NOMO-1 (cell line): Measurements from ENCODE around the gene CIDEA.

Experiments used
- DNase-seq, 2 experiments: peaks; one replicate each; lab custom pipeline; 2025; ENCODE audit not compliant: unreplicated experiment in 2 of 2; lab: John Stamatoyannopoulos, UW

Gene CIDEA

DNA sequence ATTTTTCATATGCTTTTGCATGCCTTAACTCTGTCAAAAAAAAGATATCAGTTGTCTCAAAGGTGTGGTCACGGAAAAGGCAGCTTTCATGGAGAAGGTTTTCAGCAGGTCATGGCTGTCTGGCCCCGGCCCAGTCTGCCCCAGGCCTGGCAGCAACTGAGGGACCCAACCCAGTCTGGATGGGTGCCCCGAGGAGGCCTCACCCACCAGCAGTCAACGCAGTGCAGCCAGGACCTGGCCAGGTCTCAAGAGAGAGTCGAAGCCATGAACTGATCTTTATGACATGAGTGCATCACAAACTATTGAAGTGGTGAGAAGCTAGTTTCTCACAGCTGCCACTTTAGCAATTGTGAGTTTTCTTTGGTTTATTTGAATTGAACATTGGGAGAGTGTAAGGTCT is 61.8 kb downstream of the CIDEA start:
- no peak for DNase-seq

DNA sequence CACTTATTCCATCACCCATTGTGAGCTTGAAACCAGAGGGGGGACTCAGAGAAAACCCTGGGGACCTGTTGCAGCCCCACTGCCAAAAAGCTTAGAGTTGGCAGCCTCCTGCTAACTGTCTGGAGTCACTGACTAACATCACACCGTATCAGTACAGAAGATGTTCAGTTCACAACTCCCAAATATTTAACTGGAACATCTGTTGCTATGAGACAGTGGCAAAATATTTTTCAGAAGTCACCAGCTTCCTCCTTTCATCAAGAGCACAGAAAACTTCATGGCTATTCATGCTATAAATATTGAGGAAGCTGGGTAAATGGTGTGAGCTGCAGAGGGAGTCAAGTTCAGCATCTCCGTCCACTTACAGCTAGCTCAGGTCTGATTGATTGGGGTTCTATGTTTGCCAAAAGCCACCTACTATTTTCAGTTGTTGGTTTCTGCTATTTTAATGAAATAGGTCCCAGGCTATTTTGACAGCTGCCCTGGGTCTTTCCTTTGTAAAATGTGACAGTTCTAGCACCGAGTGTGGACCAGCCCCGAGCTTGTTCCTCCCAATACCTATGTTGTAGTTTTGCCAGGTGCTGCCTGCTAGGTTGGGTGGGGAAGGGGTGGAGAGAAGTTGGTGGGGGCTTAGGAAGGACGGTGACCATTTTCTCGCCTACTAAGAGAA is 63.6 kb downstream of the CIDEA start:
- DNase-seq = peak in 1 of 2 experiments; percentile 21

DNA sequence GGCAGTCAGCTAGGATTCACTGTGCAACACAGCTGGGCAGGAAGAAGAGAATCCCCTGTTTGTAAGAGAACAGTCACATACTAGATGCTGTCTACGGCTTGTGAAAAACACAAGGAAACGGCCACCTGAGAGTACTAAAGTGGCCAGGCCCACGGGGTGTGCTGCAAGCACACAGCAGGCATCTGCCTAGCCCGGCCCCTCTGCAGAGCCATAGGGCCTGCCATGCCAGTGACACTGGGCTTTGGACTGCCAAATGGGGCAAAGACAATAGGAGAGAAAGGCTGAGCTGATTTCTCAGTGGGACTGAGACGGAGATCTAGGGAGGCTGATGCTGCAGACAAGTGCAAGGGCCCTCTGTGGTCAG is 64.2 kb downstream of the CIDEA start:
- no peak for DNase-seq

DNA sequence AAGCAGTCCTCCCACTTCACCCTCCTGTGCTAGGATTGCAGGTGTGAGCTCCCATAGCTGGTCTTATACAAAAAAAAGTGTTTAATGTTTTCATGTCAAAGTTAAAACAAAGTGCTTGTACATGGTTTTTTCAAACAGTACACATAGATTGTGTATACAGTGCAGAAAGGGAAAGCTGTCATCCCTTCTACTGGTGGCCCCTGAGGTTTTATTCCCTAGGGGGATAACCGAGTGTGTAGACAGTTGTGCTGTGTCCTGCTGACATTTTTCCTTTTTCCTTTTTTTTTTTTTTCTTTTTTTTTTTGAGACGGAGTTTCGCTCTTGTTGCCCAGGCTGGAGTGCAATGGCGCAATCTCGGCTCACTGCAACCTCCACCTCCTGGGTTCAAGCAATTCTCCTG is 64.7 kb downstream of the CIDEA start:
- no peak for DNase-seq

DNA sequence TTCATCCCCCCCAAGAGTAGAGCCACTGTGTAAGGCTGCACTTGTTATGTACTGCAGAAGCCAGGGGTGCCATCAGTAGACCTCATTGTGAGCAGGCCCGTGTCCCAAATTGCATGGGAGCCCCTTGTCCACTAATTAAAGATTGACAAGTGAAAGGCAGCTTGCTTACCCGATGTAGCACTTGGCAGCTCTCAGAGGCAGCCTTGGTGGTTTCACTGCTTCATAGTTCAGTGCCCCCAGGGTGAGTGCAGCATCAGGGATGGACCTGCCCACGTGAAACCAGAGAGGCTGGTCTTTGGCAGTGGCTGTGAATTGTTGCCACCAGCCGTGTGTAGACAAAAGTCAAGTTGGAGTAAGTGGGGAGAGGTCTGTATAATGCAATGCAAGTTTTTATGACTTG is 67.2 kb downstream of the CIDEA start:
- no peak for DNase-seq

DNA sequence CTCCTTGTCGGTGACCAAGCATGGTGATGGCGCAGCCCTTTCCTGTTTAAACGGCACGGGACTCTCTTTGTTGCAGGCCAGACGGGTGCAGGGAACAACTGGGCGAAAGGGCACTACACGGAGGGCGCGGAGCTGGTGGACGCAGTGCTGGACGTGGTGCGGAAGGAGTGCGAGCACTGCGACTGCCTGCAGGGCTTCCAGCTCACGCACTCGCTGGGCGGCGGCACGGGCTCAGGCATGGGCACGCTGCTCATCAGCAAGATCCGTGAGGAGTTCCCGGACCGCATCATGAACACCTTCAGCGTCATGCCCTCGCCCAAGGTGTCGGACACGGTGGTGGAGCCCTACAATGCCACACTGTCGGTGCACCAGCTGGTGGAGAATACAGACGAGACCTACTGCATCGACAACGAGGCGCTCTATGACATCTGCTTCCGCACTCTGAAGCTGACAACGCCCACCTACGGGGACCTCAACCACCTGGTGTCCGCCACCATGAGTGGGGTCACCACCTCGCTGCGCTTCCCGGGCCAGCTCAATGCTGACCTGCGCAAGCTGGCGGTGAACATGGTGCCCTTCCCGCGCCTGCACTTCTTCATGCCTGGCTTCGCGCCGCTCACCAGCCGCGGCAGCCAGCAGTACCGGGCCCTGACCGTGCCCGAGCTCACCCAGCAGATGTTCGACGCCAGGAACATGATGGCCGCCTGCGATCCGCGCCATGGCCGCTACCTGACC is 71.0 kb downstream of the CIDEA start:
- DNase-seq = no peak

DNA sequence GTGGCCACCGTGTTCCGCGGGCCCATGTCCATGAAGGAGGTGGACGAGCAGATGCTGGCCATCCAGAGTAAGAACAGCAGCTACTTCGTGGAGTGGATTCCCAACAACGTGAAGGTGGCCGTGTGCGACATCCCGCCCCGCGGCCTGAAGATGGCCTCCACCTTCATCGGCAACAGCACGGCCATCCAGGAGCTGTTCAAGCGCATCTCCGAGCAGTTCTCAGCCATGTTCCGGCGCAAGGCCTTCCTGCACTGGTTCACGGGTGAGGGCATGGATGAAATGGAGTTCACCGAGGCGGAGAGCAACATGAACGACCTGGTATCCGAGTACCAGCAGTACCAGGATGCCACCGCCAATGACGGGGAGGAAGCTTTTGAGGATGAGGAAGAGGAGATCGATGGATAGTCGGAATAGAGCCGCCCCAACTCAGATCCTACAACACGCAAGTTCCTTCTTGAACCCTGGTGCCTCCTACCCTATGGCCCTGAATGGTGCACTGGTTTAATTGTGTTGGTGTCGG is 71.6 kb downstream of the CIDEA start:
- DNase-seq = no peak

DNA sequence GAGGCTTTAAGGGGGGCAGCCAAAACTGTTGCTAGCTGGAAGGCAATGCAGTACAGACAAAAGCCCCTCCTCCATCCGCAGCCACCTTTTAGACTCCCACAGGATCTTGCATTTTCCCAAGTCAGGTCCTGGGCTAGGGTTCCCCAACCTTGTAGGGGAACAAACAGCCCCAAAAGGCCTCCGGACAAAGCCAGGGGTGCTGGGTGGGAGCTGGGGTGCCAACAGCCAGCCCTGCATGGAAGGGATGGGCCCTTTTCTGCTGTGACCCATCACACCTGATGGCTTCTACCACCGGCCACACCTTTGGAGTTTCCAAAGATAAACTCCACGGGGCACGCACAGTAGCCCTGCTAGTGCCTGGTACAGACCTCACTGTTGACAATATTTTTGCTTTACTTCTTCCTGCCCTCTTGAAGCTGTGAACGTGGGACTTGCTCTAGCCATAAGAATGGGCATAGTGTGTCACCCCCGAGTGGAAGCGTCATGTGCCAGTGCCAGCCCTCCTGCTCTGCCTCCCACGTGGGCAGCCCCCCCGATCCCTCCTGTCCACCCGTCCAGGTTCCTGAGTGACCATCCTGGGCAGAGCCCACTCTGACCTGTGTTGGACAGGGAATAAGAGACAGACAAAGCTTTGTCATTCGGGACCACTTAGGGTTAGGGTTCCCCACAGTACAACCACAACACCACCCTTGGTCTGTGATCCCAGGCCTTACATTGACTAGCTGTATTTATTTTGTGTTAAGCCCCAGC is 72.7 kb downstream of the CIDEA start:
- no peak for DNase-seq
